GM23248 (cell line): Measurements from ENCODE around the gene SCN2A.

Experiments used
- EZH2 ChIP-seq: fragments of 200-600 bp; sonication (generic); IDR thresholded peaks from 2 replicates; pipeline ENCODE4 v1.6.1; 2018; ENCODE audit warnings: antibody characterized with exemption, mild to moderate bottlenecking; ENCODE audit not compliant: insufficient read depth, poor library complexity, severe bottlenecking
- EZH2phosphoT487 ChIP-seq: fragments of 200-600 bp; sonication (generic); IDR thresholded peaks from 2 replicates; pipeline ENCODE4 v1.6.1; 2018; ENCODE audit warnings: antibody characterized with exemption, moderate library complexity, mild to moderate bottlenecking, low read depth; ENCODE audit not compliant: insufficient read depth

DNA sequence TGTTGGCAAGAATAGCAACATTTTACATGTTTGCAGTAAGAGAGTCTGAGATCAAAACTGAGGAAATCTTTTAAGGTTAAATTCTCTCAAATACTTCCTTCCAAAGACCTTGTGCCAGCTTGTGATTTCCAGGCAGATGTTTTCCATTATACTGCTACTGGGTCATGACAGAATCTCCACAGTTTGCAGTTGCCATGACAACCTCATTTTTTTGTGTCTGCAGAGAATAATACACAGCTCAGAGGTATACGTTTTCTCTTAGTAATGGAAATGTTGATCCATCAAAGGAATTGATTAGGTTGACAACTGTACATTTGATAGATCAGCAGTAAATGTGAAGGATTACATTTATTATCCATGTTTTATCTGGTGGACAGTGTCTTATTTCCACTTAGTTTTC, 201.2 kb downstream of the SCN2A start:
- TF ChIP-seq EZH2phosphoT487 (no peak), EZH2 (no peak)
